ENCODE measurements around the gene ZNF487. TPM values are rescaled to one million over a fixed set of nuclear protein-coding genes. Genes with fewer than 3 reads are reported as not detected.

Gene ZNF487
- total and polyA plus RNA-seq, 2 of the 4 experiments (the other 2 are of a cell fraction), result 1.7 to 2.7 TPM

GRCh38 chr10:43390759-43391158, 46.2 kb upstream of the ZNF487 start (continued):
- TF ChIP-seq ELK1 (IDR thresholded peaks at IDR 0.05; ENCODE audit: borderline replicate concordance, low read depth, low read length), result no peak
- TF ChIP-seq FOS (IDR thresholded peaks at IDR 0.05; ENCODE audit: low read depth, low read length), result no peak
- no peak for TF ChIP-seq CHD1 (IDR thresholded peaks at IDR 0.05; ENCODE audit: low read depth, low read length)

- Histone ChIP-seq H3K14ac (replicated peaks; ENCODE audit: low read depth, low read length) (no peak overlapping the region), H2AFZ (replicated peaks; ENCODE audit: low read length, poor library complexity) (no peak overlapping the region), H4K91ac (ENCODE audit: insufficient read depth, low read depth, low read length) (no peak overlapping the region), H3K79me1 (ENCODE audit: low read depth in 1 of 2, low read length in 2 of 2) (peaks cover 38 to 79% of the 10 kb centered on the region in 2 experiments), H2BK15ac (ENCODE audit: low read depth, low read length) (no peak overlapping the region), H3K4ac (ENCODE audit: low read depth, low read length) (no peak overlapping the region), H2BK20ac (ENCODE audit: low read depth, low read length) (no peak overlapping the region), H3K18ac (ENCODE audit: low read depth, low read length) (no peak overlapping the region), H3K27ac (ENCODE audit: insufficient read depth, low read length) (no peak overlapping the region), H2BK120ac (ENCODE audit: low read depth, low read length) (no peak overlapping the region), H3K9ac (ENCODE audit: low read depth, low read length) (no peak overlapping the region), H2AK5ac (ENCODE audit: low read depth, low read length) (no peak overlapping the region), H4K5ac (ENCODE audit: low read depth, low read length) (no peak overlapping the region), H4K8ac (ENCODE audit: low read depth in 2 of 2, low read length in 2 of 2) (no peak overlapping the region), H3K9me3 (ENCODE audit: control insufficient read depth, insufficient read depth, low read length) (no peaks in the 10 kb centered on the region), H3K9me1 (ENCODE audit: insufficient read depth, low read length) (peaks cover 3% of the 10 kb centered on the region; the same call in 1 of the 2 replicates), H2BK5ac (ENCODE audit: low read depth, low read length, poor library complexity, severe bottlenecking) (no peak overlapping the region), H3K4me2 (ENCODE audit: low read depth, low read length) (no peak overlapping the region), H3K27me3 (ENCODE audit: control insufficient read depth, insufficient read depth, low read length) (no peaks in the 10 kb centered on the region), H2AK9ac (replicated peaks; ENCODE audit: low read depth, low read length, poor library complexity) (no peak overlapping the region), H3K23ac (ENCODE audit: low read depth, low read length) (no peak overlapping the region), H3K4me1 (ENCODE audit: control insufficient read depth, insufficient read depth, low read length) (peaks cover 2% of the 10 kb centered on the region; the same call in 1 of the 2 replicates), H3K56ac (ENCODE audit: extremely low read depth, insufficient read depth, low read length) (no peak overlapping the region), H4K20me1 (ENCODE audit: insufficient read depth, low read length) (peaks cover 82% of the 10 kb centered on the region), H3K4me3 (ENCODE audit: insufficient read depth, low read depth, low read length) (no peak overlapping the region), H3K36me3 (ENCODE audit: control insufficient read depth, insufficient read depth, low read length) (peaks cover 60% of the 10 kb centered on the region)
- ChIA-PET CTCF (interaction anchor here (1.0 kb wide), 1 partner anchor 41 kb away, joined by 3 read pairs; no protein-coding TSS in a partner anchor), POLR2A (ENCODE audit: unreplicated experiment) (no interaction called here)
- in situ Hi-C loops (cut with MboI; ENCODE audit: low sequenced_read_pairs) (no loop called here), dilution Hi-C loops (cut with HindIII; ENCODE audit: low sequenced_read_pairs, unreplicated experiment) (no loop called here), intact Hi-C loops (cut with micrococcal nuclease) (no loop called here)
- DNase-seq (no peak), ATAC-seq (ENCODE audit: low read depth) (no peak)
- no TSS peak for BruUV-seq (replicated peaks)
- 88% methylated on average over 3 of the region's 6 CpGs; no CpG with 5 or more reads in 1 of the 2 experiments for WGBS, 2 experiments (ENCODE audit: extremely low coverage in 2 of 2, insufficient read length in 1 of 2)
- TF ChIP-seq, protein P1, sequence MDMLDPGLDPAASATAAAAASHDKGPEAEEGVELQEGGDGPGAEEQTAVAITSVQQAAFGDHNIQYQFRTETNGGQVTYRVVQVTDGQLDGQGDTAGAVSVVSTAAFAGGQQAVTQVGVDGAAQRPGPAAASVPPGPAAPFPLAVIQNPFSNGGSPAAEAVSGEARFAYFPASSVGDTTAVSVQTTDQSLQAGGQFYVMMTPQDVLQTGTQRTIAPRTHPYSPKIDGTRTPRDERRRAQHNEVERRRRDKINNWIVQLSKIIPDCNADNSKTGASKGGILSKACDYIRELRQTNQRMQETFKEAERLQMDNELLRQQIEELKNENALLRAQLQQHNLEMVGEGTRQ (IDR thresholded peaks at IDR 0.05; ENCODE audit: low read depth, low read length), result no peak
- TF ChIP-seq RAD21 (IDR thresholded peaks at IDR 0.05; ENCODE audit: low read length) (no peak), CEBPB (IDR thresholded peaks at IDR 0.05; ENCODE audit: low read depth, low read length) (no peak), NFE2L2 (IDR thresholded peaks at IDR 0.05; ENCODE audit: low read depth, low read length) (no peak), RFX5 (IDR thresholded peaks at IDR 0.05; ENCODE audit: low read depth, low read length) (no peak), RCOR1 (IDR thresholded peaks at IDR 0.05; ENCODE audit: insufficient replicate concordance, low read length) (no peak), MXI1 (IDR thresholded peaks at IDR 0.05; ENCODE audit: borderline replicate concordance, low read depth, low read length) (no peak), SMC3 (IDR thresholded peaks at IDR 0.05; ENCODE audit: low read depth, low read length) (no peak), FOS (IDR thresholded peaks at IDR 0.05; ENCODE audit: low read depth, low read length) (no peak), ELK1 (IDR thresholded peaks at IDR 0.05; ENCODE audit: borderline replicate concordance, low read depth, low read length) (no peak), POLR2A (IDR thresholded peaks at IDR 0.05; ENCODE audit: low read depth, low read length) (no peak)
Measured at GRCh38 chr10:43391496-43391895, 45.4 kb upstream of the ZNF487 start.

Measured in IMR-90 (cell line).